Activated B cell treated with CpG ODN at 0.5 μM for 24 hours (primary cell): ENCODE results near the gene OTUB1. TPM values are rescaled to one million over a fixed set of nuclear protein-coding genes. Genes with fewer than 3 reads are reported as not detected.
"Not testable (repeated sequence)": the region's sequence is repeated elsewhere in the genome, so short reads cannot be mapped to it uniquely, and the experiment has no call there.

Experiments
- ATAC-seq: fragments of 200-7000 bp; cut with Tn5 transposase; one replicate; pipeline ENCODE4 v1.10.0; 2021; ENCODE audit warnings: low read depth, mild to moderate bottlenecking, moderate library complexity
- CTCF ChIA-PET: fragments of 350-600 bp; sonication (Branson Sonifier 250); formaldehyde crosslinking; loops from one replicate; lab custom pipeline; 2021; ENCODE audit warnings: antibody characterized with exemption; lab: Charles Lee
- POLR2A ChIA-PET: fragments of 350-600 bp; sonication (Branson Sonifier 250); formaldehyde crosslinking; loops from one replicate; lab custom pipeline; 2021; ENCODE audit warnings: antibody characterized with exemption; lab: Charles Lee
- DNase-seq: peaks from one replicate; pipeline ENCODE4 v3.0.0; 2022
- H3K27ac Mint-ChIP-seq: one replicate; pipeline ENCODE4 v1.8.0; 2020; ENCODE audit warnings: mixed read lengths
- H3K27me3 Mint-ChIP-seq: one replicate; pipeline ENCODE4 v1.8.0; 2021; ENCODE audit warnings: mixed read lengths
- H3K36me3 Mint-ChIP-seq: one replicate; pipeline ENCODE4 v1.8.0; 2021; ENCODE audit warnings: low read depth, mixed read lengths
- H3K4me1 Mint-ChIP-seq: one replicate; pipeline ENCODE4 v1.8.0; 2021; ENCODE audit warnings: mixed read lengths
- H3K4me3 Mint-ChIP-seq: one replicate; pipeline ENCODE4 v1.8.0; 2020; ENCODE audit warnings: mild to moderate bottlenecking, mixed read lengths
- H3K9me3 Mint-ChIP-seq: one replicate; pipeline ENCODE4 v1.8.0; 2020; ENCODE audit warnings: mixed read lengths
- intact Hi-C: fragments of 100-400 bp; cut with micrococcal nuclease; formaldehyde crosslinking; loops from one replicate; pipeline ENCODE4 v1.15.1; 2024
- total RNA-seq: library from RNA; stranded (reverse); gene quantifications from 2 replicates; pipeline ENCODE4 v1.2.3, GENCODE V29; 2022
- TF ChIP-seq, protein P1 (sequence below): fragments of 200-600 bp; IDR thresholded peaks from one replicate; pipeline ENCODE4 v1.8.0; 2022; ENCODE audit warnings: antibody characterized with exemption, mild to moderate bottlenecking

OTUB1 gene
- total RNA-seq, 1 donor from 2014 or later: 87.4 TPM

DNA sequence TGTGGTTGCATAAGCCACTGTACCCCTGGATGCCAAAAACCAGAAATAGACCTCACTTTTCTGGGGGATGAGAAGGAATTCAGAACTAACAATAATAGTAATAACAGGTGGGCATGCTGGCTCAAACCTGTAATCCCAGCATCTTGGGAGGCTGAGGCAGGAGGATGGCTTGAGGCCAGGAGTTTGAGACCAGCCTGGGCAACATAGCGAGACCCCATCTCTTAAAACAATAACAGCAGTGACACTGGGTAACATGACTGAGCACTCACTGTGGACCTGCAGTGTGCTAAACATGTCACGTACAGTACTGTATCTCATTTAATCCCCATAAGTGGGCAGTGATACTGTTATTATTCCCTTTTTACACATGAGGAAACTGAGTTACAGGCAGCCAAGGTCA, 59.5 kb downstream of the OTUB1 start:
- H3K4me3 Mint-ChIP-seq: no peak overlapping the region
- CTCF ChIA-PET: no interaction called here

DNA sequence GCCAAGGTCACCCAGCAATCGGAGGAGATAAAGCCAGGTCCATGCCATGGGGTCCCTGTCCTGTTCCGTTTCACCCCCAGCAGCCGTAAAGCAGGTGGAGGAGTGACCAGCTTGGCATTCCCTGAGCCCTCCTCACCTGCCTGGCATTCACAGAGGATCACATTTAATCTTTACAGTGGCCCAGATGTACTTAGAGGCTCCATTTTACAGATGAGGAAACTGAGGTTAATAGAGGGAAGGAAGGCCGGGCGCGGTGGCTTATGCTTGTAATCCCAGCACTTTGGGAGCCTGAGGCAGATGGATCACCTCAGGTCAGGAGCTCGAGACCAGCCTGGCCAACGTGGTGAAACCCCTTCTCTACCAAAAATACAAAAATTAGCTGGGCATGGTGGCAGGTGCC, 61.1 kb downstream of the OTUB1 start:
- POLR2A ChIA-PET, DNase-seq: not testable (repeated sequence)

More for the DNA sequence above, 59.5 kb downstream of the OTUB1 start:
- ATAC-seq: no peak
- no peaks in the 10 kb centered on the region for H3K4me1 Mint-ChIP-seq
- H3K27me3 Mint-ChIP-seq: peaks cover 3% of the 10 kb centered on the region
- intact Hi-C loops: no loop called here
- H3K9me3 Mint-ChIP-seq: no peaks in the 10 kb centered on the region
- POLR2A ChIA-PET: no interaction called here
- DNase-seq: no peak
- TF ChIP-seq, protein P1, sequence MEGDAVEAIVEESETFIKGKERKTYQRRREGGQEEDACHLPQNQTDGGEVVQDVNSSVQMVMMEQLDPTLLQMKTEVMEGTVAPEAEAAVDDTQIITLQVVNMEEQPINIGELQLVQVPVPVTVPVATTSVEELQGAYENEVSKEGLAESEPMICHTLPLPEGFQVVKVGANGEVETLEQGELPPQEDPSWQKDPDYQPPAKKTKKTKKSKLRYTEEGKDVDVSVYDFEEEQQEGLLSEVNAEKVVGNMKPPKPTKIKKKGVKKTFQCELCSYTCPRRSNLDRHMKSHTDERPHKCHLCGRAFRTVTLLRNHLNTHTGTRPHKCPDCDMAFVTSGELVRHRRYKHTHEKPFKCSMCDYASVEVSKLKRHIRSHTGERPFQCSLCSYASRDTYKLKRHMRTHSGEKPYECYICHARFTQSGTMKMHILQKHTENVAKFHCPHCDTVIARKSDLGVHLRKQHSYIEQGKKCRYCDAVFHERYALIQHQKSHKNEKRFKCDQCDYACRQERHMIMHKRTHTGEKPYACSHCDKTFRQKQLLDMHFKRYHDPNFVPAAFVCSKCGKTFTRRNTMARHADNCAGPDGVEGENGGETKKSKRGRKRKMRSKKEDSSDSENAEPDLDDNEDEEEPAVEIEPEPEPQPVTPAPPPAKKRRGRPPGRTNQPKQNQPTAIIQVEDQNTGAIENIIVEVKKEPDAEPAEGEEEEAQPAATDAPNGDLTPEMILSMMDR: no peak
- H3K27ac Mint-ChIP-seq: no peak overlapping the region
- no peaks in the 10 kb centered on the region for H3K36me3 Mint-ChIP-seq

More for the DNA sequence above, 61.1 kb downstream of the OTUB1 start:
- H3K27me3 Mint-ChIP-seq, CTCF ChIA-PET, H3K9me3 Mint-ChIP-seq, H3K4me3 Mint-ChIP-seq, H3K36me3 Mint-ChIP-seq, ATAC-seq, H3K27ac Mint-ChIP-seq, intact Hi-C loops, H3K4me1 Mint-ChIP-seq: not testable (repeated sequence)

Other genes starting within 250 kb of the OTUB1 start
- 11.2 and 12.5 TPM in 2 replicates for gene ZFTA, start 217.7 kb upstream of the OTUB1 start, total RNA-seq
- gene SPINDOC, start 173.0 kb upstream of the OTUB1 start, total RNA-seq: 18.7 and 20.8 TPM in 2 replicates
- gene MARK2, start 147.3 kb upstream of the OTUB1 start, total RNA-seq: 39.2 and 41.5 TPM in 2 replicates
- not detected in 2 replicates for gene RCOR2, start 69.3 kb upstream of the OTUB1 start, total RNA-seq
- 28.0 and 28.6 TPM in 2 replicates for gene NAA40, start 47.4 kb upstream of the OTUB1 start, total RNA-seq
- gene COX8A, start 11.8 kb upstream of the OTUB1 start, total RNA-seq: 182 and 217 TPM in 2 replicates
- gene FLRT1, start 49.5 kb downstream of the OTUB1 start, total RNA-seq: not detected in 2 replicates
- gene MACROD1, start 179.7 kb downstream of the OTUB1 start, total RNA-seq: 4.5 and 5.5 TPM in 2 replicates
- gene STIP1, start 199.7 kb downstream of the OTUB1 start, total RNA-seq: 155 and 159 TPM in 2 replicates
- 154 and 169 TPM in 2 replicates for gene FERMT3, start 220.3 kb downstream of the OTUB1 start, total RNA-seq
- 50.6 and 51.3 TPM in 2 replicates for gene TRPT1, start 239.7 kb downstream of the OTUB1 start, total RNA-seq
- 81.0 and 95.3 TPM in 2 replicates for gene NUDT22, start 239.8 kb downstream of the OTUB1 start, total RNA-seq
- gene DNAJC4, start 244.1 kb downstream of the OTUB1 start, total RNA-seq: 47.5 and 53.3 TPM in 2 replicates
- 86.7 and 97.4 TPM in 2 replicates for gene VEGFB, start 248.1 kb downstream of the OTUB1 start, total RNA-seq